ENCODE measurements around the gene GPR18.

Gene GPR18

DNA sequence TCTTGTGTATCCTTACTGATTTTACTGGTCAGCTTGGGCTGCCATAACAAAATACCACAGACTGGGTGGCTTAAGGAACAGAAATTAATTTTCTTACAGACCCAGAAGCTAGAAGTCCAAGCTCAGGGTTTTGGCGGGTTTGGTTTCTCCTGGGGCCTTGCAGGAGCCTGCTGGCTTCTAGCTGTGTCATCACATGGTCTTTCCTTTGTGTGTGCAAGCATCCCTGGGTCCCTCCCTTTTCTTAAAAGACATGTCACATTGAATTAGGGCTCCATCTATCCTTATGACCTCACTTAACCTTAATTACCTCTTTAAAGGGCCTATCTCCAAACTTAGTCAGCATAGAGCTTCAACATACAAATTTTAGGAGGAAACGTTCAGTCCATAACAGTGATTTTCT, 34.2 kb downstream of the GPR18 start:
- DNase-seq (ENCODE audit: low read depth): no peak
- TF ChIP-seq, protein P1, sequence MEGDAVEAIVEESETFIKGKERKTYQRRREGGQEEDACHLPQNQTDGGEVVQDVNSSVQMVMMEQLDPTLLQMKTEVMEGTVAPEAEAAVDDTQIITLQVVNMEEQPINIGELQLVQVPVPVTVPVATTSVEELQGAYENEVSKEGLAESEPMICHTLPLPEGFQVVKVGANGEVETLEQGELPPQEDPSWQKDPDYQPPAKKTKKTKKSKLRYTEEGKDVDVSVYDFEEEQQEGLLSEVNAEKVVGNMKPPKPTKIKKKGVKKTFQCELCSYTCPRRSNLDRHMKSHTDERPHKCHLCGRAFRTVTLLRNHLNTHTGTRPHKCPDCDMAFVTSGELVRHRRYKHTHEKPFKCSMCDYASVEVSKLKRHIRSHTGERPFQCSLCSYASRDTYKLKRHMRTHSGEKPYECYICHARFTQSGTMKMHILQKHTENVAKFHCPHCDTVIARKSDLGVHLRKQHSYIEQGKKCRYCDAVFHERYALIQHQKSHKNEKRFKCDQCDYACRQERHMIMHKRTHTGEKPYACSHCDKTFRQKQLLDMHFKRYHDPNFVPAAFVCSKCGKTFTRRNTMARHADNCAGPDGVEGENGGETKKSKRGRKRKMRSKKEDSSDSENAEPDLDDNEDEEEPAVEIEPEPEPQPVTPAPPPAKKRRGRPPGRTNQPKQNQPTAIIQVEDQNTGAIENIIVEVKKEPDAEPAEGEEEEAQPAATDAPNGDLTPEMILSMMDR (conservative IDR thresholded peaks at IDR 0.05; ENCODE audit: low read length): no peak
- H3K4me3 ChIP-seq (ENCODE audit: low read length): no peak overlapping the region

DNA sequence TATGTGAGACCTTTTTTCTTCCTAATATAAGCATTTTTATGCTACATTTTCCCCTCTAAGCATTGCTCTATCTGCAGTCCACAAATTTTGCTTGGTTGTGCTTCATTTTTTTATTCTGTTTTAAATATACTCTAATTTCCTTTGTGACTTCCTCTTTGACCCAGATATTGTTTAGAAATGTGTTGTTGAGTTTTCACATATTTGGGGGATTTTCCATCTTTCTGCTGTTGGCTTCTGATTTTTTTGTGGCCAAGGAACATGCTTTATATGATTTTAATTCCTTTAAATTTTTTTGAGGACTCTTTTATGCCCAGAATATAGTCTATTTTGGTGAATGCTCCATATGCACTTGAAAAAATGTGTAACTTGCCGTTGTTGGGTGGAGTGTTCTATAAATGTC, 34.6 kb downstream of the GPR18 start:
- TF ChIP-seq, protein P1 (conservative IDR thresholded peaks at IDR 0.05; ENCODE audit: low read length): no peak
- H3K4me3 ChIP-seq (ENCODE audit: low read length): no peak overlapping the region
- DNase-seq (ENCODE audit: low read depth): no peak

- TF ChIP-seq, protein P1 (conservative IDR thresholded peaks at IDR 0.05; ENCODE audit: low read length): no peak
- DNase-seq (ENCODE audit: low read depth): no peak
- H3K4me3 ChIP-seq (ENCODE audit: low read length): no peak overlapping the region
Measured at GRCh38 chr13:99221567-99222239, 36.5 kb downstream of the GPR18 start.

DNA sequence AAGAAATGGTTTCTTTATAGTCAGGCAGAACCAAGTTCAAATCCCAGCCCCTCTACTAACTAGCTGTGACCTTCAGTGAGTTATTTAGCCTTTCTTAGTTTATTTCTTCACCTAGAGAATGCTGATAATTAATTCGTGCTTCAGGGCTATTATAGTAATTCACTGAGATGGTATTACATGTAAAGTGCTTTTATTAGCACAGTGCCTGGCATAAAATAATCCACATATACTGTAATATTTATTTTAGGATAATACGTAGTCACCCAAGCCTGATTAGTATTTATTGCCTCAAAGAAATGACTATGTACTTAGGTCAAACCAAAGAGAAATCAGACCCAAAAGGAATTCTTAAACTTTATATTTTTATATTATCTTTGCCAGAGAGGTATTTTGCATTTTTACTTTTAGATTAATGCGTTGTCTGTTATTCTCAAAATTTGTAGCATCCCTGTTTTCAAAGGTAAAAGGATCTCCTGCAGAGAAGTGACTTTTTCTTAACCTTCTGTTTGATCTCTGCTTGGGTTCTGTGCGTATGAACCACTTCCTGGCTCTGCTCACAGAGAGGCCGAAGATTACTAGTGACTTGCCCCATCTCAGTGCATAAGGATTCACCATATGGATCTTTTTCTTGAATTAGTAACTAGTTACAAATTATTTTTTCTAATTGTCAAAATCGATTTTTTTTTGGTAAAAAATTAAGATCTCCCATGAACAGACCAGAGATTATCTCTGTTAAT, 37.8 kb downstream of the GPR18 start:
- TF ChIP-seq, protein P1 (conservative IDR thresholded peaks at IDR 0.05; ENCODE audit: low read length): no peak
- DNase-seq (ENCODE audit: low read depth): no peak
- H3K4me3 ChIP-seq (ENCODE audit: low read length): no peak overlapping the region

DNA sequence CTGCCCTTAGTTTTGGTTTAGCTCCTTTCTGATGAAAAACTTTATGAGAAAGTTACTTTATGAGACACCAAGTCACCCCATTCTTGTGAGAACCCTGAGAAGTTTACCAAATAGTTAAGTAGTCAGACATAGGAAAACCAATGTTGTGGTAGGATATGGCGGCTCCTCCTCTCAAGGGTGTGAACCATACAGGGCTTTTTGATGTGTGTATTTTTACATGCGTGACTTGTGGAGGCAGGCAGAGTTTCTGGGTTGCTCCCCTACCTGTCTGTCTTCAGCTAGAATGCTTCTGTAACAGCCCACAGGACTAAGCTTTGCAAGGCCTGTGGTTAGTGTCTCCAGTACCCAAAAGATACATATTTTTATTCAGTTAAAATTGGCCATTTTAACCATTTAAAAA, 39.2 kb downstream of the GPR18 start:
- H3K4me3 ChIP-seq (ENCODE audit: low read length): no peak overlapping the region
- TF ChIP-seq, protein P1 (conservative IDR thresholded peaks at IDR 0.05; ENCODE audit: low read length): no peak
- DNase-seq (ENCODE audit: low read depth): no peak

- TF ChIP-seq, protein P1 (conservative IDR thresholded peaks at IDR 0.05; ENCODE audit: low read length): no peak
- H3K4me3 ChIP-seq (ENCODE audit: low read length): no peak overlapping the region
- DNase-seq (ENCODE audit: low read depth): no peak
Measured at GRCh38 chr13:99218545-99218944, 39.6 kb downstream of the GPR18 start.

GRCh38 chr13:99218126-99218525, 40.1 kb downstream of the GPR18 start:
- TF ChIP-seq, protein P1 (conservative IDR thresholded peaks at IDR 0.05; ENCODE audit: low read length): no peak
- DNase-seq (ENCODE audit: low read depth): no peak
- no peak overlapping the region for H3K4me3 ChIP-seq (ENCODE audit: low read length)
